ENCODE measurements around the gene PCDH12. TPM values are rescaled to one million over a fixed set of nuclear protein-coding genes. Genes with fewer than 3 reads are reported as not detected.
"Not testable (repeated sequence)": the region's sequence is repeated elsewhere in the genome, so short reads cannot be mapped to it uniquely, and the experiment has no call there.

PCDH12 gene
- total and polyA plus RNA-seq, 2 donors (not counting 1 experiment from before 2014, with no cell fraction given): 0.01 TPM; not detected in 1

GRCh38 chr5:141923448-141924313 is 34.3 kb downstream of the PCDH12 start, which contains the start of gene DELE1:
TSS of gene DELE1 (plus strand) at chr5:141923871. CDS start at chr5:141923942, 71 bp downstream.
- ATAC-seq (ENCODE audit: low read depth) (peak; percentile 94), DNase-seq (peak; percentile 94)
- Histone ChIP-seq H3K9me3 (ENCODE audit: control extremely low read depth in 1 of 3, control insufficient read depth in 2 of 3, insufficient read depth in 1 of 3, low read length in 2 of 3) (no peaks in the 10 kb centered on the region), H3K36me3 (replicated peaks in 1 of 2; ENCODE audit: control extremely low read depth in 1 of 2, control insufficient read depth in 1 of 2, extremely low read depth in 1 of 2, insufficient read depth in 2 of 2, low read length in 1 of 2) (peaks cover 0 to 37% of the 10 kb centered on the region in 2 experiments), H3K9ac (ENCODE audit: low read length) (peak within 1 kb of the TSS; percentile 79), H3K4me1 (ENCODE audit: control insufficient read depth in 2 of 2, insufficient read depth in 2 of 2, low read length in 2 of 2) (peaks cover 12 to 18% of the 10 kb centered on the region in 2 donors), H3K79me2 (ENCODE audit: control insufficient read depth, insufficient read depth, low read length) (peaks cover 32% of the 10 kb centered on the region), H3K27ac (ENCODE audit: low read length in 2 of 2) (peak within 1 kb of the TSS; percentile 95 to 98), H2AFZ (ENCODE audit: insufficient read depth, low read depth, low read length, poor library complexity, severe bottlenecking) (peak within 1 kb of the TSS; percentile 74), H3K27me3 (replicated peaks in 1 of 4; ENCODE audit: control extremely low read depth in 1 of 4, control insufficient read depth in 3 of 4, insufficient read depth in 4 of 4, low read length in 3 of 4) (no peaks in the 10 kb centered on the region), H4K20me1 (ENCODE audit: control insufficient read depth, insufficient read depth, low read length, poor library complexity, severe bottlenecking) (peaks cover 15% of the 10 kb centered on the region), H3K4me2 (replicated peaks; ENCODE audit: low read depth, low read length, poor library complexity, severe bottlenecking) (peak within 1 kb of the TSS; percentile 93), H3K4me3 (ENCODE audit: control extremely low read depth in 1 of 5, extremely low read depth in 1 of 5, insufficient read depth in 1 of 5, low read depth in 2 of 5, low read length in 4 of 5) (peak within 1 kb of the TSS; percentile 63 to 92 (median 85))
- ChIA-PET CTCF (interaction anchor here (0.8 to 3.3 kb wide), 9 partner anchors 9 to 359 kb away, joined by 3 to 26 read pairs (median 6); partner anchors contain the start of genes DIAPH1, PCDH1 and RNF14), POLR2A (interaction anchor here (0.7 to 1.7 kb wide), 6 partner anchors 10 to 73 kb away, joined by 3 to 11 read pairs (median 4); partner anchors contain the start of gene RNF14)
- Mint-ChIP-seq H3K27ac (peak within 1 kb of the TSS; percentile 96), H3K4me3 (peak within 1 kb of the TSS; percentile 92), H3K27me3 (no peaks in the 10 kb centered on the region), H3K9me3 (ENCODE audit: insufficient read depth) (no peaks in the 10 kb centered on the region), H3K4me1 (peaks cover 20% of the 10 kb centered on the region)
- no peak for TF ChIP-seq CTCF (IDR thresholded peaks at IDR 0.05)
- TF ChIP-seq EZH2 (IDR thresholded peaks at IDR 0.05; ENCODE audit: borderline replicate concordance, insufficient read depth, low read depth, low read length, poor library complexity, severe bottlenecking): no peak
- WGBS (ENCODE audit: insufficient coverage): under 1% methylated on average over 53 of the region's 53 CpGs
- intact Hi-C loops (cut with micrococcal nuclease): loop anchor here (1.0 to 5.0 kb wide), 10 partner anchors 9 to 601 kb away; partner anchors contain the start of genes FCHSD1, HDAC3, NDFIP1 and PCDH1

- not testable (repeated sequence) for DNase-seq; H3K9me3 Mint-ChIP-seq (ENCODE audit: insufficient read depth); H3K27me3 Mint-ChIP-seq; H3K9me3 ChIP-seq (ENCODE audit: control extremely low read depth in 1 of 3, control insufficient read depth in 2 of 3, insufficient read depth in 1 of 3, low read length in 2 of 3); H4K20me1 ChIP-seq (ENCODE audit: control insufficient read depth, insufficient read depth, low read length, poor library complexity, severe bottlenecking); ATAC-seq (ENCODE audit: low read depth); H3K27me3 ChIP-seq (replicated peaks in 1 of 4; ENCODE audit: control extremely low read depth in 1 of 4, control insufficient read depth in 3 of 4, insufficient read depth in 4 of 4, low read length in 3 of 4)
- 36% methylated on average over 15 of the region's 28 CpGs for WGBS (ENCODE audit: insufficient coverage)
- H2AFZ ChIP-seq (ENCODE audit: insufficient read depth, low read depth, low read length, poor library complexity, severe bottlenecking): peak overlapping the region; percentile 74
- H3K79me2 ChIP-seq (ENCODE audit: control insufficient read depth, insufficient read depth, low read length): peaks cover 28% of the 10 kb centered on the region
- H3K36me3 ChIP-seq (replicated peaks in 1 of 2; ENCODE audit: control extremely low read depth in 1 of 2, control insufficient read depth in 1 of 2, extremely low read depth in 1 of 2, insufficient read depth in 2 of 2, low read length in 1 of 2): peaks cover 0 to 29% of the 10 kb centered on the region in 2 experiments
- peak overlapping the region; percentile 63 to 92 (median 85) for H3K4me3 ChIP-seq (ENCODE audit: control extremely low read depth in 1 of 5, extremely low read depth in 1 of 5, insufficient read depth in 1 of 5, low read depth in 2 of 5, low read length in 4 of 5)
- peaks cover 12 to 18% of the 10 kb centered on the region in 2 donors for H3K4me1 ChIP-seq (ENCODE audit: control insufficient read depth in 2 of 2, insufficient read depth in 2 of 2, low read length in 2 of 2)
- intact Hi-C loops (cut with micrococcal nuclease): loop anchor here (1.0 to 5.0 kb wide), 7 partner anchors 9 to 601 kb away; partner anchors contain the start of genes HDAC3, NDFIP1, PCDH1 and RELL2
- ChIA-PET POLR2A (interaction anchor here (0.6 to 1.7 kb wide), 6 partner anchors 9 to 73 kb away, joined by 3 to 11 read pairs (median 4); partner anchors contain the start of gene RNF14), CTCF (interaction anchor here (0.9 to 3.3 kb wide), 8 partner anchors 9 to 359 kb away, joined by 3 to 26 read pairs (median 8); partner anchors contain the start of genes PCDH1 and RNF14)
- Mint-ChIP-seq H3K4me3 (peak overlapping the region; percentile 92), H3K4me1 (peaks cover 20% of the 10 kb centered on the region), H3K27ac (peak overlapping the region; percentile 96)
- peak overlapping the region; percentile 95 to 98 for H3K27ac ChIP-seq (ENCODE audit: low read length in 2 of 2)
- peak overlapping the region; percentile 79 for H3K9ac ChIP-seq (ENCODE audit: low read length)
- H3K4me2 ChIP-seq (replicated peaks; ENCODE audit: low read depth, low read length, poor library complexity, severe bottlenecking): peak overlapping the region; percentile 93
Observed at GRCh38 chr5:141922827-141923447, 35.1 kb downstream of the PCDH12 start.
